Activated gamma-delta T cell (primary cell): ENCODE measurements around the gene RAD9A.

Experiments used
- DNase-seq: peaks from one replicate; lab custom pipeline; 2025; lab: John Stamatoyannopoulos, UW
- total RNA-seq, 2 donors: gene quantifications; one replicate each; lab custom pipeline; 2026; lab: John Stamatoyannopoulos, UW

Gene RAD9A
- total RNA-seq = 44.0 to 45.1 reads per million in 2 donors

DNA sequence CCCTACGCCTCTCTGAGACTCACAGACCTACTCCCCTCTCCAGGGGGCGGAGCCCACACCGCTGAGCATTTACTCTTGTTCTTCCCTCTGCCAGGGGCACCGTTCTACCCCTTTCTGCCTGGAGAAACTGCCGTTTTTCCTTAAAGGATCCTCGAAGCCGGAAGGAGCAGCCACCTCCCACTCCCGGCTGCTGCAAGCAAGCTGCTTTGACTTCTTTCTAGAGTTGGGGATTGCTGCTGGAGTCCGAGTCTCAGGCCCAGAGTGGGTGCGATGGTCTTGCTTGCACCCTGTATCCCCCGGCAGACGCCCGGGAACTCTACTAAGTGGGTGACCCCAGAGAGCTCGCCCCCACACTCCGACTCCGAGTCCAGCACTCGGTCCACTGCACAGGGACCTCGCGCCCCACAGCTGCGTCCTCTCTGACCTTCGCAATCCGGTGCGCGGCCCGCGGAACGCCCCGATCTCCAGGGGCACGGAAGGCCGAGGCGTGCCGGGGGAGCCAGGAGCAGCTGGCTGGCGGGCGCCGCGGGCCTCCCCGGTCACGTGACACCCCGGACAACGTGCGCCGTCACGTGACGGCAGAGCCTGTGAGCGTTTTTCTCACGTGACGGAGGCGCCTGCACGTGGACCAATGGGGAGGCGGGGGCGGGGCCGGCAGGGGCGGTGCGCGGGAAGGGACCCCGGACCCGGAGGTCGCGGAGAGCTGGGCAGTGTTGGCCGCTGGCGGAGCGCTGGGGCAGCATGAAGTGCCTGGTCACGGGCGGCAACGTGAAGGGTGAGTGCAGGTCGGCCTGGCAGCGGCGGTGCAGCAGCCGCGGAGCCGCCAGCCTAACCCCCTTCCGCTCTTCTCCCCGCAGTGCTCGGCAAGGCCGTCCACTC lies at the start of gene RAD9A:
RAD9A (plus strand) TSS at position 683 of the 879 bp plus-strand sequence; CDS start at position 742, 59 bp downstream.
- DNase-seq = peak; percentile 94

DNA sequence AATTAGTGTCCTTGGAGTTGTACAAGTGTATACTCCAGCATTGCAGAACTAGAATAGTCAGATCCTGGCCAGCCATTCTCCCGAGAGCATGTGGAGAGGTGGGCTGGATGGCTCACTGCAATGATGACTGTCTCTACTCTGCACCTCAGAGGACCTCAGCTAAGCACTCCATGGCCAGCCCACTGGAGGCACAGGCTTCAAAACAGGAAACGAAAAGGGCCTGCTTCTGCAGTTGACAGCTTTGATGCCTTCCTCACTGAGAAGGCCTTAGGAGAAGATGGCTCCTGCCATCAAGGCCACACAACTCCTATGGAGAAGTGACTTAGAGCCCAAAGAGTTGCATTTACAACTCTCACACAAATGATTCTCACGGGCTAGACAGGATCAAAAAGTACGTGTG lies 47.5 kb upstream of the RAD9A start:
- no peak for DNase-seq

DNA sequence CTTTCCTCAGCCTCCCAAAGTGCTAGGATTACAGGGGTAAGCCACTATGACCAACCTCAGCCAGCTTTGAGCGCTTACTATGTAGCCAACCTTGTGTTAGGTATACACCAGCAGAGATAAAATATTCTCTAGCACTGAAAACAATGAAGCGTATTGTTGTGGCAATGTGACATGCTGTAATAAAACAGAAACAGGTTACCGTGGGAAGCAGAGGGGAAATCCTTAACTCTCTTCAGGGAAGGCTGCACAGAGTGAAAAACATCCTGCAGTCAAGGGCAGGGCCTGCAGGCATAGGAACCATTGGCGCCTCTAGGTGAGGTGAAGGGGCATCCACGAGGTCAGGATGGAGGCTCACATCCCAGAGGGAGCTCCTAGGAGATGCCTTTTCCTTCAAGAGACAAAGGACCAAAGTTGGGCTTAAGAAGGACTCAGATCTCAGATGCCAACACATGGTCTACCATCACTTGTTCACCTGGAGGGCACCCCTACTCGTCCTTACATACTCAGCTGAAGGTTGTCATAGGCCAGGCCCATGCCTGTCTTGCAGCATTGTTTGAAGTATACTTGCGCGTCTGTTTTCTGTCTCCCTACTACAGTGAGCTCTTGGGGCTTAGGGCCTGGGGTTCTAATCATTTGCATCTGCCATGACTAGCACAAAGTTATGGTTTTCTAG lies 46.4 kb upstream of the RAD9A start:
- no peak for DNase-seq

DNA sequence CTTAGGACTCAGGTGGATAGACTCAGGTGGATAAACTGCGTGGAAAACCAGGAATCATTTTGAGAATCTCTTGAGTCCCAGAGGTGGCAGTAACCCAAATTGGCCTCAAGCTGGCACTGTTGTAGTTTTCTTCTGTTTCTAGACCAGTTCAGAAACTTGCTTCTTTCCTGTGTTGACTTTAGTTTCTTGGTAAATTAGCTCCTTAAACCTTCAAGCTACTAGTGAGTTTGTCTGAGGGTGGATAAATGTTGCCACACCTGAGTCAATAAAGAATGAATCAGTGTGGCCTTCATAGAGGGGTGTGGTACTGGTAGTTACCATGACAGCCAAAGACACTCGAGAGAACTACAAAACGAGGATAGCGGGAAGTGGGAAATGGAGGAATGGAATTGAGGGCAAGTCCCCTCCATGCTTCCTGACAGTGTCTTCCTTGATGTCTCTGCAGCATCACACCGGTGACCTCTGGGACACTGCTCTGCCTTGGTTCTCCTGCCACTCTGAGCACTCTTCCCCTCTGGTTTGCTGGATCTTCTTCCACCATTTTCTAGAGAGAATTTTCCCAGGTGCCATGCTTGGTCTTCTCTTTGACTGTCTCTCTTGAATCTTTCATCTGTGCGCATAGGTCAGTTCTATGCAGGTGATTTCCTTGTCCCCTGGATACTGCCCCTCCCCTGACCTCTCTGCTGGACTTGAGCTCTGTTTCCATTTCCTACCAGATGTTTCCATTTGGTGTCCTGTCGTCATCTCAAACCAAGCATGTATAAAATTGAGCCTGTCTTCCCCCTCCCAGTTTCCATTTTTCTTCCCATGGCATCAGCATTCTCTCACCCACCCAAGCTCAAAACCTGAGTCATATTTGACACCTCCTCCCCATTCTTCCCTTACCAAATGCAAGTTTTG lies 45.6 kb upstream of the RAD9A start:
- DNase-seq = no peak

DNA sequence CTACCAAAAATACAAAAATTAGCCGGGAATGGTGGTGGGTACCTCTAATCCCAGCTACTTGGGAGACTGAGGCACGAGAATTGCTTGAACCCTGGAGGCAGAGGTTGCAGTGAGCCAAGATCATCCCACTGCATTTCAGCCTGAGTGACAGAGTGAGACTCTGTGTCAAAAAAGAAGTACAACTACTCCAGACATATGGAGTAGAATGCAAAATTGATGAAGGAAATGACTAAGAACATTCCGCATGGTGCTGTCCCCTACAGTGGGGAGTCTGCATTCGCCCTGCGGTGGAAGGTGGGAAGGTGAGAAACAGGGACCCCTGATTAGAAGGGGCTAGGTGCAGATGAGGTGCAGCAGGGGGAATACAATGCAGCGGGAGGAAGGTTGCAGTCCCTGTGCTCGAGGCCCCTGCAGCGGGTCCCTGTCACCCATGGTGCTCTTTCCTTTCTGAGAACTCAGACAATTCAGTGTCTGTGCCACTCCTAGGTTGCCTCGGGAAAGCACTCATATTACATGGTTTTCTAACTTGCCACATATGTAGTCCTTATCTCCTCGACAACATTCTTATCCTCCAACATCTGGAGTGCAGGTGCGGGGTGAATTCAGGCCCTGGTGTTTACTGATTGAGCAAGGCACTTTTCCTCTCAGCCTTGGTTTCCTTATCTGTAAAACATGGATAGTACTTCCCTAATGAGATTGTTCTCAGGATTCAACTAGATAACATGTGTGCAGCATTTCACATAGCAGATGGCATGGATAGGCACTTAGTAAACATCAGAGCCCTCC lies 43.6 kb upstream of the RAD9A start:
- no peak for DNase-seq

DNA sequence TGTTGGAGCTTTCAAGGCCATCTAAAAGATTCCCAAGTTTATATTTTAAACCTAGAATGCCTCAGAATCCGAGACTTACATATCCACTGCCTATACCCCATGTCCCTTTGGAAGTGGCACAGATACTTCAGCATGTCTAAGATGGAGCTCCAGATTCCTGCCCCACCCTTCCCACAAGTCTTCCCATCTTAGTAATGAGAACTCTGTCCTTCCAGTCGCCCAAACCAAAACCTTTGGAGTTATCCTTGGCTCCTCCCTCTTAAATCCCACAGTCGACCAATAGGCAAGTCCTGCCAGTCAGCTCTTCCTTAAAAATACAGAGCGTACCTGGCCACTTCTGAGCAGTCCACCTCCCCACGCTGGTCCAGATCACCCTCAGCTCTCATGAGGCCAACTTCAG lies 42.8 kb upstream of the RAD9A start:
- no peak for DNase-seq

DNA sequence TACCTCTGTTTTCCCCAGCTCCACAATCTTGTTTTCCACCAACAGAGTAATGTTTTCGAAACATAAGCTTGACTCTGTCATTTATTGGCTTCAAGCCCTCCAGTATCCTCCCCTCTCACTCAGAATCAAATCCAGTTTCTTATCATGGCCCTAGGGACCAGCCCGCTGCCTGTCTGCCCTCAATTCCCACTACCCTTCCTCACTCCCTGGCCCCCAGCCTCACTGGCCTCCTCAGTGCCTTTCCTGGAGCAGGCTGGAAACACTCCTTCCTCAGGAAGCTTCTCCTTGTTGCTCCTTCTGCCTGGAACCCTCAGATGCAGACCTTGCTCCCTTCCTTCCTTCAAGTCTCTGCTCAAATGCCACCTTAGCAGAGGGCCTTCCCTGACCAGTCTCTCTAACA lies 42.3 kb upstream of the RAD9A start:
- no peak for DNase-seq

DNA sequence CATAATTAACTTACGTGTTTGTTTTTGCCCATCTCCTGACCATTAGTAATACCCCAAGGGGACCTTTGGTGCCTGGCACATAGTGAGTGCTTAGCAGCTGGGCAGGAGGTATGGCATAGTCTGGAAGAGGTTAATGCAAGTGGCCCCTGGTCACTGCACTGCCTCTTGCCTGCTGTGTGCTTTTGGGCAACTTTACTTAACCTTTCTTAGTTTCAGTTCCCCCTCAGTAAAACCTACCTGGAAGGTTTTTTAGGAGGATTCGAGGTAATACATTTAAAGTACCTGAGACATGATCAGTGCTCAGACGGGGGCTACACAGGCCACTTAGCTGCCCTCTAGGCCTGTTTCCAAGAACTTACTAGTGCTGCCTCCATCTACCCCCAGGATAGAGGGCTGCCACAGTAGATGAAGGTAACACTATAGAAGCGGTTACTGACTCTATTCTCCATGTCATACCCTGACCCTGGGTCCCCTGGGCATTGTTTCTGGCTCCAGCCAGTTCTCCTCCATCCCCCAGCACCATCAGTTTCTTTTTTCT lies 41.8 kb upstream of the RAD9A start:
- no peak for DNase-seq

DNA sequence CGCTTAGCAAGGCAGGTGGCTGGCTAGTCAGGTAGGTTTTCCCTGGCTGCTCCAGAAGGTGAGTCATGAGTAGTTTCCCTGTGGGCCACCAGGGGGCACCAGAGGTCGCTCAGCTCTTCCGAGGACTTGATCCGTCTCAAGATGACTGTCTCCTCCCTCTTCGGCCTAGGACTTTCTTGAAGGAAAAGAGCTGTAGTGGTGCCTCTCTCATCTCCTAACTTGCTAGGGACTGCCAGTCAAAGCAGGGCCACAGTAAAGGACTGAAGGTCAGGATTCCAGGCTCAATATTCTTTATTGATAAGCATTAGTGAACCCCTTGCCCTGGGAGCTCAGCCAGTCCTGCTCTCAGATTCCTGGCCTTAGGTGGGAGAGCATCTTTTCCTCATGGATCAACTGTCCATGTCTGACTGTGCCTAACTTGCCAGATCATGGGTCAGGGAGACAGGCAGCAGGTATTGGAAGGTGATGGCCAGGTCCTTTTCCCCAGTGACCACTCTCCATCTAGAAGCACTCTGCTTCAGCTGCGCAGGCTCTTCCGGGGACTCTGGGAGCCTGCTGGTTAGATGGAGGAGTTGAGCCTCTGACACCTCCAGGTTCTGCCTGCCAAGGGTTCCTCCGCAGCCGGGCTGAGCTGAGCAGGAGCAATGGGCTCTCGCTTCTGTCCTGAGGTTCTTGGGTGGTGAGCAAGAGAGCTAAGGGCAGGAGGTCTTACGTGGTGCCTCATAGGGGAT lies 40.3 kb upstream of the RAD9A start:
- no peak for DNase-seq

DNA sequence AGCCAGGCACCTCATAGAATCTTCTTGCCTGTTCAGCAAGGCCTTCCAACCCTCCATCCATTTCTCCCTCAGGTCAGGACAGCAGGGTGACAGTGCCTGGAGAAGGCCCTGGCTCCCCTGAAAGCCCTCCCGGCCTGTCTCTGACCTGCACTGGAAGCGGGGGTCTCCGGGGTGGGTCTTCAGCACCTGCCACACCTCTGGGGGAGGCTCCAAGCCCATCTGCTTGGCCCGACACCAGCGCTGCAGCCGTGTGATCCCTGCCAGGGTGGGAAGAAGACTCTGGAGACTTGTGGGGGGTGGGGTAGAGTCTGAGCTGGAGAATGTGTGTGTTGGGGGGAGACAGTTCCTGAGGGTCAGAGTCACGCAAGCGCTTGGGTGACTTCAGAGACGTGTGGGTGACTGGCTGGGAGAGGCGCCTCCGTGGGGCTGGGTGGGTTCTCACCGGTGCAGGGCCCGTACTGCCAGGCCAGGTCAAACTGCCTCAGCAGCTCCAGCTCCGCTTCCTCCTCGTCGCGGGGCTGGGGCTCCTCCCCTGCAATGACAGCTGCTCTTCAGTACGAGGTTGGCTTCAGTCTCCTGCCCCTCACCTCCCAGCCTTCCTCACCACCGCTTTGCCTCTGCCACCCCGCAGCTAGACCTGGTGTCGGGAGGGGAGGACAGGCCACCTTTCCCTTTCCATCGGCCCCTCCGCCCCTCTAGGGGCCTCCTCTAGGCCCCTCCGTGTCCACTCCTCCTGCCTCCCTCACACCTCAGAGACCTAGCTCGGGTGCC lies 39.1 kb upstream of the RAD9A start:
- DNase-seq = peak; percentile 55

DNA sequence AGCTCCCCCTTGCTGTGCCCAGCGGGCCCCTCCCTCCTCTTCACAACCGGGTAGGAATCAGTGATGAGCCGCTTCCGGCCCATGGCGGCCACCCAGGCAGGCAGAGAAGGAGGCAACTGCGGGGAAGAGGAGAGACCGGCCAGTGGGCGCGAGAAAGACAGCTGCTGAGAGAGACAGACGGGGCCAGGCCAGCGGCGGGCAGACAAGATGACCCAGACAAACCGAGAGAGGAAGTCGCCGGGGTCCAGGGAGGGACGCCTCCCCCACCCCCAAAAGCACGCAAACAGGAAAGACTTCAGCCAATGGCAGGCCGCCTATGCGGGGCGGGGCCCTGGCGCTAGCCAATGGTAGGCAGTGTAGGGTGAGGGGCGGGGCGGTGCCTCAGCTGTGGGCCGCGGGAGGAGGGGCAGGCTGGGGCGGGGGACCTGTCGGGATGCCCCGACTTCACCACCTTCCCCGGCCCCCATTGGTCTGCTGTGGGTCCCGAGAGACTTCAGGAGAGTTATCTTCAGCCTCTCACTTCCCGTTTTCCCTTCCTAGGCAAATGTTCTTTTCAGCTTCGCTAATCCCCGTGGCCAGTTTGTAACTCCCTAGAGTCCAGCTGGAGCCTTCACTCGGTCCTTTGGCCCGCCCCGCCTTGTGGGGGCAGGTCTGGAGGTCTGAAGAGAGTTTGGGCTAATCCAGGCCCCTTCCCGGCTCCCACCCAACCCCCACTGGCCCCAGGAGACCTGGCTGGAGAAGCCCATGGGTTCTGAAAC lies 38.3 kb upstream of the RAD9A start, which contains the start of gene POLD4:
POLD4 (minus strand) TSS at position 230 of the 758 bp plus-strand sequence; CDS start at position 83, 147 bp downstream.
- DNase-seq = peak; percentile 86

DNA sequence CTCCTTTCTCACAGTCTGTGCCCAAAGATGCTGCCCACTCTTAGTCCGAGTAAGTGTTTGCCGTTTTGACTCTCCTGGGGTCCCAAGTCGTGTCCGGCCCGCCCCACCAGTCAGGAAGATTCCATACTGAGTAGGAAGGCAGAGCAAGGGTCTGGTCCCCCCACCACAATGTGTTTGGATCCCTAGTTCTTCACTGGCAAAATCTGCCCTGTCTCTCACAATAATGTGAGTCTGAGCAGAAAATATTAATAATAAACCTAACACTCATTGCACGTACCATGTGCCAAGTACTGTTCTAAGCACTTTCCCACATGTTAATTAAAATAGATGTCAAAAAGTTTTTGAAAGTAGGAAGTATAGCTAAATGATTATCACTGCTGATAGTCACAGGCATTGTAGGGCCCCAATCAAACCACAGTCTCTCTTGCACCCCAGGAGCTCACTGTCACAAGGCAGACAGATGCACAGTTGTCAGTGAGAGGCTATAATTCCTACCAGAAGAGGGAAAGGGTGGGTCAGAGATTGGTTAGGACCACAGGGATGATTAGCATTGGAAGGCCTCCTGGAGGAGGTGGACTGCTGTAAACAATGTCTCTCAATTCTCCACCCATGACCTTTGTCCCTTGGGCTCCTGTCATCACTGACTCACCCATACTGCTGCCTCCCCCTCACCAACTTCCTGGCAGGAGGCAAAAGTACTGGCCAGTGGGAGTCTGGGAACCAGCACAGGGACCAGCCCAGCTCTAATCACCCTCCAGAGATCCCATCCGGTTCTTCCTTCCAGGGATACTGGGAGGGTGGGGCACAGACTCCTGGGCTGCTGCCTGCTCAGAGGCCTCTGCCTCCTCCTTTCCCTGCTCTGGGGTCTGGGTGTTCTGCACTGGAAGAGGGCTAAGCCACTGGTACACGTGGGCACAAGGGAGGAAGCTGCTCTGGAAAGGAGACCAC lies 37.4 kb upstream of the RAD9A start:
- no peak for DNase-seq

DNA sequence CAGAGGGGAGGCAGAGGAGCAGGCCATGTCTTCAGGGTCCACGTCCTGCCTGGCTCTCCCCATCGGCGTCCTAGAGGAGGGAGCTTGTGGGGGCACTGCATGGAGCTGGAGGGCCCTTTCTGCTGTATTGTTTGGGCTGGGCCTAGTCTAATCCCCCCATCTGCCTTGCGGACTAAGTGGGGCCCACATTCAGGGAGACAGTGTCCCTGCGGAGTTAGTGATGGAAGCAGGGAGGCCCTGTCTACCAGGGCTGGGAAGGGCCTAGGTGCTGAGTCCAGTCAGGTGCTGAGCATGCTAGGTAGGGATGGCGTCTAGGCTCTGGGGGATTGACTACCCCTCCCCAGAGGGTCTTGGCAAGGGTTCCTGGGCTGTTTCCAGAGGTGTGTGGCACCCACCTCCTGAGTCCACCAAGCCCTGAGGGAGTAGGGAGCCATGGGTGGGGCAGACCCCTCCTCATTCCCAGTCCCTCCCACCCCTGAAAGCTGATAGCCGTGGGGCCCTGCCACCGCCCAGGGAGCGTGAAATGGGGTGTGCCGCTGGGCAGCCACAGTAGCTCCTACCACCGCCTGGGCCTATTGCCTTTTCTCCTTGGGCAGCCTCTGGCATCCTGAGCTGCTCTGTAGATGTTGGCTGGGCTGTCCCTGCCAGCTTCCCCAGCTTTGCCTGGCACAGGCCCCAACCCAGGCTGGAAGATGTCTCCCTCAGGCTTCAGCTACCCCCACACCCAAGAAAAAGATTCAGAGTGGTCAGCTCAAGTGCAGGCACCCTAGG lies 36.6 kb upstream of the RAD9A start:
- DNase-seq = no peak

DNA sequence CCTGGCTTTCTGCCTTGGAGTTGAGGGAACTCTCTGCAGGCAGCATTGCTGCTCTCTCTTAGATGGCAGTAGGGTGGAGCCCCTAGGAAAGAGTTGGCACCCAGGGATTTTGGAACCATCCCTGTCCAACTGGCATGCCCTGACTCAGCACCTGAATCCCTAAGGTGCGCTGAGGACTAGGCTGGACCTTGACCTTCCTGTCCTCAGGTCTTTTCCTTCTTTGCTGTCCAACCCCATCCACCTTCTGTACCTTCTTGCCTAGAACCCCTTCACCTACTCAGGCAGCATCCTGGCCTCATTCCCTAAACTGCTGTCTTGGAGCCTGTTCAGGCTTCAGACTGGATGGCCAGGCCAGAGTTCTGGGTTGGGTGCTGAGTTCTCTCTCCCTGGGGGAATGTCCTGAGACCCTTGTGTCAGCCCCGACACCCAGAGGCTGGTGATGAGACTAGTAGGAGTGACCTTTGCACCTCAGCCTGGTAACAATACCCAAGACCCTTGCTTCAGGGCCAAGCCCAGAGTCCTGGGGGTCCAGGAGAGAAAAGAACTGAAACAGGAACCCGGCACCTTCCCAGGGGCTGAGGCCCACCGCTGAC lies 35.9 kb upstream of the RAD9A start:
- DNase-seq = no peak

DNA sequence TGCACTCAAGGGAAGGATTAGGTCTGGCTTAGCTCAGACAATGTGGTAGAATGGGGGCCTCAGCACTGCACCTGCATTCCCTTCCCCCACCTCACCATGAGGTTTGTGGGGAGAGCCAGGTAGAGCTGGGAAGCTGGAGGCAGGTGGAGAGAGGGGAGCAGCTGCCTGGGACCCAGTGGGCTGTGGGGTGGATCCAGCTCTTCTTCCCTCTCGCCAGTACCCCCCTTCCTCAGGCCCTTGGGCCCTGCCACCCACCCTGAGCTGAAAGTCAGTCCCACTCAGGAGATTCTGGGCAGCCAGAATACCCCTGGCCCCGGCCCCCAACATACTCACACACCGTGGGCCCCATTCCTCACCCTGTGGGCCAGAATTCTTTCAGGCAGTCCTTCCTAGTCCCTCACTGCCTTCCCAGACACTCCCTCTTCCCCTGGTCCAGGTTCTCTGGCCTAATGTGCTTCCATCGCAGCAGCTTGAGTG lies 35.4 kb upstream of the RAD9A start:
- no peak for DNase-seq

DNA sequence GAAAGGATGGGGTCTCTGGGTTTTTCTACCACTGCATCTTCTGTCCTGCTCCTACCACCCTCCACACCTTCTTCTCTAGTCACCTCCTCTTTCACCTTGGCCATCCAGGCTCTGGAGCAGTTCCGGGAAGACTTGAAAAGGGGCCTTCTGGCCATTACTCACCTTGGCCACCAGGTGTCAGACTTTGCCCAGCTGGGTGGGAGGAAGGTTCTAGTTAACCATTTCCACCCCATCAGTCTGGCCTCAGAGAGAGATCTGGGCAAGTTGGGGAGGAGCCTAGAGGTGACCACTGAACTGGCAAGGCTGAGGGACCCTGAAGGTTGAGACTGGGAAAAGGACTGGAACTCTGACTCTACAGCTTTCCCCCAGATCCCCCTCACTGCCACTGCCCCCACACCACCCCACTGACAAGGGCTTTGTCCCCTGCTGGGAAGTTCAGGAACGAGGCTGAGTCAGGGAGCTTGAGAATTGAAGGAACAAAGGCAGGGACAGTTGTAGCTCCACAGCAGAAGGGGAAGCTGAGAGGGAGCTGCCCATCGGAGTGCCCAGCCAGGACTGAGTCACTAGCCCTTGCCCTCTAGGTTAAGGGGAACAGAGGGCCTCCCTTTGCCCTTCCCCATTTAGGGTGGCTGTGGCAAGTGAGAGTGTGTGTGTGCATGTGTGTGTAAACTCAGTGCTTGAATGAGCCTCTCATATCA lies 34.8 kb upstream of the RAD9A start:
- no peak for DNase-seq
